Prostate gland (tissue), 2 donors: ENCODE measurements around the gene NBEAL1.

Experiments
- CTCF ChIP-seq, 4 experiments: fragments of 200-600 bp in 2 of 4; fragments of 450-650 bp in 2 of 4; sonication (generic) in 2 of 4; IDR thresholded peaks; 1 replicate in 3 of 4; 2 replicates in 1 of 4; pipeline ENCODE4 v1.5.1; 2016 to 2019; ENCODE audit warnings: antibody characterized with exemption in 4 of 4, mild to moderate bottlenecking in 2 of 4, moderate library complexity in 2 of 4
- POLR2A ChIP-seq: fragments of 450-650 bp; IDR thresholded peaks from one replicate; pipeline ENCODE4 v1.6.1; 2016; ENCODE audit warnings: antibody characterized with exemption, mild to moderate bottlenecking

- TF ChIP-seq POLR2A (no peak), CTCF (IDR thresholded peaks at IDR 0.05) (no peak)
These were observed 15.9 kb downstream of the NBEAL1 start for GRCh38 chr2:203030545-203030944.
